ENCODE results near the gene TBX19.

DNA sequence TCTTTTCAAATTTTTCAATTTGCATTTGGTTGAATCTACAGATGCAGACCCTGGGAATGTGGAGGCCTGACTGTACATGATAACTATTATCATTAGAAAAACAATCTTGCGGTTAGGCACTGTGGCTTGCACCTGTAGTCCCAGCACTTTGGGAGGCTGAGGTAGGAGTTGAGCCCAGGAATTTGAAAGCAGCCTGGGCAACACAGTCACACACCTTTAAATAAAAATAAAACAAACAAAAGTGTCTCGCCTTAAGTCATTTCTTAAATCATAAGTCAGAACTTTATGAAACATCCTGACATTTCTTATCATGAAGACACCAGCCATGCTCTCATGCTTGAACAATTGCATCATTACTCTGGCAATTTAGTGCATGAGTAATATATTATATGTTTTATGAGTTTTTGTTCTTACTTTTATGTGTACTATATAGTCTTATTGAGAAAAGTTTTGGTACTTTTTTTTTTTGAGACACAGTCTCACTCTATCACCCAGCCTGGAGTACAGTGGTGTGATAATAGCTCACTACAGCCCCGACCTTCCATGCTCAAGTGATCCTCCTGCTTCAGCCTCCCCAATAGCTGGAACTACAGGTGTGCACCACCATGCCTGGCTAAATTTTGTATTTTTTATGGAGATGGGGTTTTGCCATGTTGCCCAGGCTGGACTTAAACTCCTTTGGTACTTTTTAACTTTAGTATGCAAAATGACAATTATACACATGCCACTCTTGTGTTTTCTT, 7.8 kb downstream of the TBX19 start:
- TF ChIP-seq CTCF (IDR thresholded peaks at IDR 0.05) (no peak), POLR2A (IDR thresholded peaks at IDR 0.05) (no peak)
